Thyroid gland (tissue), 4 donors: ENCODE results near the gene CX3CR1.

Source experiments
- CTCF ChIP-seq, 6 experiments: fragments of 200-600 bp in 3 of 6; fragments of 450-650 bp in 3 of 6; sonication (generic) in 3 of 6; IDR thresholded peaks; one replicate each; pipeline ENCODE4 v1.5.1; 2016 to 2019; ENCODE audit warnings: antibody characterized with exemption in 6 of 6, mild to moderate bottlenecking in 2 of 6, inconsistent platforms in 1 of 6, moderate library complexity in 1 of 6
- POLR2A ChIP-seq, 2 donors: fragments of 450-650 bp; IDR thresholded peaks; one replicate each; pipeline ENCODE4 v1.6.1; 2017; ENCODE audit warnings: antibody characterized with exemption in 2 of 2, mild to moderate bottlenecking in 2 of 2, moderate library complexity in 1 of 2

GRCh38 chr3:39221141-39221530, 58.7 kb downstream of the CX3CR1 start:
- no peak for TF ChIP-seq POLR2A (IDR thresholded peaks at IDR 0.05)
- no peak for TF ChIP-seq CTCF (IDR thresholded peaks at IDR 0.05)
